Inflammatory macrophage (primary cell): Measurements from ENCODE around the gene MAP4K1.
"Not testable (repeated sequence)": the region's sequence is repeated elsewhere in the genome, so short reads cannot be mapped to it uniquely, and the experiment has no call there.

Source experiments
- DNase-seq, 2 donors: peaks; one replicate each; pipeline ENCODE4 v3.0.0-alpha.2; 2020 to 2022

Gene MAP4K1

DNA sequence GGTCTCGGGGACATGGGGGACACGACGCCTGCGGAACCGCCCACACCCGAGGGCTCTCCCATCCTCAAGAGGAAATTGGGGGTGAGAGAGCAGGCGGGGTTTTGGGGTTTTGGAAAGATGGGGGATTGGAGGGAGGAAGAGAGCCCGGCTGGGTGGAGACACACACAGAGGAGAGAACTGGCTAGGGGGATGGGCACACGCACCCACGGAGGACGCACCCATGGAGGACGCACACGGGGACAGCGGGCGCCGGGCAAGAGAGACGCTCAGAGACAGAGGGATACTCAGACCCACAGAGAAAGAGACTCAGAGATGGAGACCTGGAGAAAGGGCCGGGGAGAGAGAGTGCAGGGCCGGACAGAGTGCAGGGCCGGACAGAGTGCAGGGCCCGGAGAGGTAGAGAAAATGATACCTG is 52.1 kb downstream of the MAP4K1 start:
- peak in 1 of 2 donors; percentile 60 for DNase-seq

- DNase-seq: peak; percentile 41 to 45
Observed at GRCh38 chr19:38564981-38565690, 52.6 kb downstream of the MAP4K1 start.

DNA sequence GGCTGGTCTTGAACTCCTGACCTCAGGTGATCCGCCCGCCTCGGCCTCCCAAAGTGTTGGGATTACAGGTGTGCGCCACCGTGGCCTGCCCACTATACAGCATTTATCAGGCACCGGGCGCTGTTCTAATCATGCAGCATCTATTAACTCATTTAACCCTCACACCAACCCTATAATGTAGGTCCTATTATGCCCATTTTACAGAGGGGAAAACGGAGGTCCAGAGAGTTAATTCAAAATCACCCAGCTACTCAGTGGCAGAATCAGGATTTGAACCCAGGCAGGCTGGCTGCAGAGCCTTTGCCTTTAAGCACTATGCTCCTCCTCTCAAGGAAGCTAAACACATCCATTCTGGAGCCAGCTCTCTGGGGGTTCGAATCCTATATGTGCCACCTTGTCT is 54.3 kb downstream of the MAP4K1 start:
- no peak for DNase-seq

- DNase-seq: no peak
Observed at GRCh38 chr19:38562096-38562495, 55.7 kb downstream of the MAP4K1 start.

- DNase-seq: no peak
Observed at GRCh38 chr19:38561658-38562057, 56.1 kb downstream of the MAP4K1 start.

- DNase-seq: no peak
Observed at GRCh38 chr19:38561053-38561606, 56.6 kb downstream of the MAP4K1 start.

- peak; percentile 25 to 45 for DNase-seq
Observed at GRCh38 chr19:38559428-38560401, 58.0 kb downstream of the MAP4K1 start.

DNA sequence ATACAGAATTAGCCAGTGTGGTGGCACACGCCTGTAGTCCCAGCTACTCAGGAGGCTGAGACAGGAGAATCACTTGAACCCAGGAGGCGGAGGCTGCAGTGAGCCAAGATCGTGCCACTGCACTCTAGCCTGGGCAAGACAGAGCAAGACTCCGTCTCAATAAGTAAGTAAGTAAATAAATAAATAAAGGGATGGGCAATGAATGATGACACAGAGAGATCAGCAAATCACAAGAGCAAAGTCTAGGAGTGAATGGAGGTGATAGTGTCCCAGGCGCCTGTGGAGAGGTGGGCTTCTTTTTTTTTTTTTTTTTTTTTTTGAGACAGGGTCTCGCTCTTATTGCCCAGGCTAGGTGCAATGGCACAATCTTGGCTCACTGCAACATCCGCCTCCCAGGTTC is 58.8 kb downstream of the MAP4K1 start:
- not testable (repeated sequence) for DNase-seq

GRCh38 chr19:38557205-38557799 is 60.5 kb downstream of the MAP4K1 start:
- DNase-seq: peak; percentile 81 to 88

DNA sequence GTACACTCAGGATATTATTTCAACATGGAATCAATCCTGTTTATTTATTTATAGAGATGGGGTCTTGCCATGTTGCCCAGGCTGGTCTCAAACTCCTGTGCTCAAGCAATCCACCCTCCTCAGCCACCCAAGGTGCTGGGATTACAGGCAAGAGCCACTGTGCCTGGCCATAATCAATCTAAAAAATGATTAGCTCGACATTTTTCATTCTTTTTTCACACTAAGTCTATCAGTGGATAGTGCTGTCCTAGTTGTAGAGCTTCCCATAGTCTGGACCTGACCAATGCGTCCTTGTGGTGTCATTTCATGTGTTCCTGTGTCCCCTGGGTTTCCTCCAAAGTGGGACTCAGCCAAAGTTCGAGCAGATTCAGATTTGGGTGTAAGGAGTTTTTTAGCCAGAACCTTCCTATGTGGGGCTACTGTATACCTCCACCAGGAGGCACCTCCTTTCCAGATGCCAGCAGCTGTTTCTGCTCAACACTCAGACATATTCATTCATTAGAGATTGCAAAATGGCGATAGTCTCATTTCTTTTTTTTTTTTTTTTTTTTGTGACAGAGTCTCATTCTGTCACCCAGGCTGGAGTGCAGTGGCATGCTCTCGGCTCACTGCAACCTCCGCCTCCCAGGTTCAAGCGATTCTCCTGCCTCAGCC is 61.1 kb downstream of the MAP4K1 start:
- DNase-seq: peak; percentile 16 to 28

GRCh38 chr19:38555200-38555599 is 62.6 kb downstream of the MAP4K1 start:
- no peak for DNase-seq

- DNase-seq: no peak
Observed at GRCh38 chr19:38554676-38555141, 63.0 kb downstream of the MAP4K1 start.

GRCh38 chr19:38553239-38553638 is 64.5 kb downstream of the MAP4K1 start:
- not testable (repeated sequence) for DNase-seq

- DNase-seq: peak; percentile 46 to 78
Observed at GRCh38 chr19:38551450-38551813, 66.3 kb downstream of the MAP4K1 start.

- no peak for DNase-seq
Observed at GRCh38 chr19:38550376-38550775, 67.4 kb downstream of the MAP4K1 start.

GRCh38 chr19:38549942-38550341 is 67.8 kb downstream of the MAP4K1 start:
- DNase-seq: no peak

GRCh38 chr19:38549061-38549460 is 68.7 kb downstream of the MAP4K1 start:
- no peak for DNase-seq

GRCh38 chr19:38547421-38547820 is 70.3 kb downstream of the MAP4K1 start:
- peak; percentile 43 to 58 for DNase-seq

GRCh38 chr19:38545596-38545995 is 72.2 kb downstream of the MAP4K1 start:
- DNase-seq: peak in 1 of 2 donors; percentile 30

DNA sequence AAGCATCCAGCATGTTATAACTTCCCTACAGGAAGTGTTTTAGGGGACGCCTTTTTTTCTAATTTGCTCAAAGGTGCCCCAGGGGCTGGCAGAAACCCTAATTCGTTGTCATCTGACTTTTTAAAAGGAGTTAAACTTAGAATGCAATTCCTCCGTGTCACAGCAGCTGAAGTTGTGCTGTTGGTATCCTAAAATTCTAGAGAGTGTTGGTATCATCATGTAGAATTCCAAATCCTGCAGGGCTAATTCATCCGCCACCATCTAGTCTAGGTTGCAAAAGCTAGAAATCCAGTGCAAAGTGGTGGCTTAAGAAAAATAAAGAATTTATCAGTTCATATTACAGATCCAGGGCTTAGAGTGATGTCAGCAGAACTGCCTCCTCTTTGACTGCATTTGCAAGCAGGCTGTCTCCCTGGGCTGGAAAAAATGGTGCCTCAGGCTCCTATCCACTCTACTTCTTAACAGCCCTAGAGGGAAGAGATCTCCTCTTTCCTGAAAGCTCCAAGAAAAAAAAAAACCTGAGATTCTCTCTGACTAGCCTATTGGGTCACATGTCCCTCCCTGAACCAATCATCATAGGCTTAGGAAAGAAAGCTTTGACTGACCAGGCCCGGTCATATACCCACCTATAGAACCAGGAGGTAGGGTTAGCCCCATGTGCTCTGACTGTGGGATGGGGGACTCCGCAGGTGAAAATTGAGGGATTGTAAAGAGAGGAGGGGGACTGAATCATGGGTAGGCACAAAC is 73.0 kb downstream of the MAP4K1 start:
- peak in 1 of 2 donors; percentile 70 for DNase-seq

GRCh38 chr19:38543807-38544568 is 73.8 kb downstream of the MAP4K1 start:
- DNase-seq: peak; percentile 80 to 85
